Neural cell (in vitro differentiated cells): ENCODE measurements around the gene HDLBP. TPM values are rescaled to one million over a fixed set of nuclear protein-coding genes. Genes with fewer than 3 reads are reported as not detected.

Source experiments
- H2AFZ ChIP-seq: fragments of 200-600, 300-800 bp; sonication (generic), shearing (Covaris generic); 2 replicates; pipeline ENCODE4 v1.6.0; 2014; ENCODE audit warnings: low read depth, mild to moderate bottlenecking, antibody characterized with exemption, low read length, moderate library complexity
- H3F3A ChIP-seq: fragments of 200-600 bp; shearing (Covaris generic); 2 replicates; pipeline ENCODE4 v1.6.1; 2016; ENCODE audit warnings: mild to moderate bottlenecking, moderate library complexity, mixed read lengths, antibody characterized with exemption, low read length; ENCODE audit not compliant: insufficient read depth, poor library complexity, severe bottlenecking
- H3K27ac ChIP-seq: fragments of 200-600, 300-800 bp; sonication (generic), shearing (Covaris generic); 2 replicates; pipeline ENCODE4 v1.5.1; 2014; ENCODE audit warnings: mild to moderate bottlenecking, low read length, moderate library complexity
- H3K27me3 ChIP-seq: fragments of 300-800, 200-600 bp; sonication (generic), shearing (Covaris generic); 2 replicates; pipeline ENCODE4 v1.6.0; 2014; ENCODE audit warnings: mild to moderate bottlenecking, low read depth, low read length, moderate library complexity; ENCODE audit not compliant: insufficient read depth
- H3K36me3 ChIP-seq: fragments of 300-800, 200-600 bp; sonication (generic), shearing (Covaris generic); 2 replicates; pipeline ENCODE4 v1.5.1; 2014; ENCODE audit warnings: mild to moderate bottlenecking, antibody characterized with exemption, low read length, moderate library complexity; ENCODE audit not compliant: insufficient read depth
- H3K4me2 ChIP-seq: fragments of 300-800, 200-600 bp; sonication (generic), shearing (Covaris generic); 2 replicates; pipeline ENCODE4 v1.6.0; 2014; ENCODE audit warnings: mild to moderate bottlenecking, low read length
- H3K4me3 ChIP-seq: fragments of 300-800, 200-600 bp; sonication (generic), shearing (Covaris generic); 2 replicates; pipeline ENCODE4 v1.5.1; 2014; ENCODE audit warnings: mild to moderate bottlenecking, low read length, moderate library complexity
- H3K79me2 ChIP-seq: fragments of 200-600 bp; shearing (Covaris generic); replicated peaks from 2 replicates; pipeline ENCODE4 v1.6.0; 2014; ENCODE audit warnings: mild to moderate bottlenecking, low read length, moderate library complexity; ENCODE audit not compliant: insufficient read depth
- H3K9ac ChIP-seq: fragments of 300-800, 200-600 bp; sonication (generic), shearing (Covaris generic); 2 replicates; pipeline ENCODE4 v1.6.1; 2016; ENCODE audit warnings: mild to moderate bottlenecking, low read length, mixed read lengths
- H3K9me2 ChIP-seq: fragments of 200-600 bp; shearing (Covaris generic); 2 replicates; pipeline ENCODE4 v1.6.1; 2016; ENCODE audit warnings: mild to moderate bottlenecking, low read length, mixed read lengths; ENCODE audit not compliant: insufficient read depth
- H3K9me3 ChIP-seq: fragments of 200-600, 300-800 bp; sonication (generic), shearing (Covaris generic); 2 replicates; pipeline ENCODE4 v1.6.1; 2016; ENCODE audit warnings: mild to moderate bottlenecking, mixed run types, low read length, moderate library complexity, mixed read lengths
- H4K20me1 ChIP-seq: fragments of 200-600 bp; shearing (Covaris generic); 2 replicates; pipeline ENCODE4 v1.6.1; 2016; ENCODE audit warnings: mild to moderate bottlenecking, mixed run types; ENCODE audit not compliant: insufficient read depth
- EP300 ChIP-seq: fragments of 450-650 bp; conservative IDR thresholded peaks from 2 replicates; pipeline ENCODE4 v1.6.1; 2014; ENCODE audit warnings: antibody characterized with exemption, mild to moderate bottlenecking, moderate library complexity; ENCODE audit not compliant: poor library complexity, severe bottlenecking
- EZH2 ChIP-seq: fragments of 200-600, 300-800 bp; shearing (Covaris generic), sonication (generic); IDR thresholded peaks from 2 replicates; pipeline ENCODE4 v1.6.1; 2014; ENCODE audit warnings: antibody characterized with exemption, low read length, borderline replicate concordance, mild to moderate bottlenecking; ENCODE audit not compliant: insufficient read depth, poor library complexity, severe bottlenecking
- MXI1 ChIP-seq: fragments of 450-650 bp; conservative IDR thresholded peaks from 2 replicates; pipeline ENCODE4 v1.6.1; 2014; ENCODE audit warnings: antibody characterized with exemption, mild to moderate bottlenecking; ENCODE audit not compliant: poor library complexity, severe bottlenecking
- POLR2AphosphoS5 ChIP-seq: IDR thresholded peaks from 2 replicates; pipeline ENCODE4 v1.6.1; 2012
- RAD21 ChIP-seq: fragments of 450-650 bp; conservative IDR thresholded peaks from 2 replicates; pipeline ENCODE4 v1.6.1; 2014; ENCODE audit warnings: antibody characterized with exemption, mild to moderate bottlenecking, moderate library complexity
- SMC3 ChIP-seq: fragments of 450-650 bp; conservative IDR thresholded peaks from 2 replicates; pipeline ENCODE4 v1.6.1; 2014; ENCODE audit warnings: antibody characterized with exemption, mild to moderate bottlenecking, moderate library complexity; ENCODE audit not compliant: poor library complexity
- TAF1 ChIP-seq: IDR thresholded peaks from 2 replicates; pipeline ENCODE4 v1.6.1; 2012; ENCODE audit warnings: low read depth
- polyA plus RNA-seq: library from polyadenylated mRNA; depleted of rRNA; stranded (reverse); fragments of >200 nt; gene quantifications from 2 replicates; pipeline ENCODE4 v1.2.3, GENCODE V29; 2014
- TF ChIP-seq, protein P1 (sequence below): fragments of 450-650 bp; IDR thresholded peaks from 2 replicates; pipeline ENCODE4 v1.5.1; 2014; ENCODE audit warnings: antibody characterized with exemption, mild to moderate bottlenecking, moderate library complexity; ENCODE audit not compliant: poor library complexity, severe bottlenecking
- TF ChIP-seq, protein P2 (sequence below): IDR thresholded peaks from 2 replicates; pipeline ENCODE4 v1.6.1; 2012; ENCODE audit warnings: borderline replicate concordance

The HDLBP gene
- polyA plus RNA-seq, 1 donor from 2014 or later, result 61.9 TPM

- Histone ChIP-seq H4K20me1 (no peaks in the 10 kb centered on the region), H3K36me3 (no peaks in the 10 kb centered on the region), H3K27ac (no peak overlapping the region), H3K9me3 (no peaks in the 10 kb centered on the region), H3K27me3 (no peaks in the 10 kb centered on the region), H3K9ac (no peak overlapping the region), H3K79me2 (no peaks in the 10 kb centered on the region), H2AFZ (no peak overlapping the region), H3K4me3 (no peak overlapping the region), H3K4me2 (no peak overlapping the region), H3F3A (no peaks in the 10 kb centered on the region), H3K9me2 (no peaks in the 10 kb centered on the region)
- TF ChIP-seq EP300, result no peak
- no peak for TF ChIP-seq RAD21
- TF ChIP-seq TAF1, result no peak
- TF ChIP-seq POLR2AphosphoS5, result no peak
- TF ChIP-seq, protein P1, sequence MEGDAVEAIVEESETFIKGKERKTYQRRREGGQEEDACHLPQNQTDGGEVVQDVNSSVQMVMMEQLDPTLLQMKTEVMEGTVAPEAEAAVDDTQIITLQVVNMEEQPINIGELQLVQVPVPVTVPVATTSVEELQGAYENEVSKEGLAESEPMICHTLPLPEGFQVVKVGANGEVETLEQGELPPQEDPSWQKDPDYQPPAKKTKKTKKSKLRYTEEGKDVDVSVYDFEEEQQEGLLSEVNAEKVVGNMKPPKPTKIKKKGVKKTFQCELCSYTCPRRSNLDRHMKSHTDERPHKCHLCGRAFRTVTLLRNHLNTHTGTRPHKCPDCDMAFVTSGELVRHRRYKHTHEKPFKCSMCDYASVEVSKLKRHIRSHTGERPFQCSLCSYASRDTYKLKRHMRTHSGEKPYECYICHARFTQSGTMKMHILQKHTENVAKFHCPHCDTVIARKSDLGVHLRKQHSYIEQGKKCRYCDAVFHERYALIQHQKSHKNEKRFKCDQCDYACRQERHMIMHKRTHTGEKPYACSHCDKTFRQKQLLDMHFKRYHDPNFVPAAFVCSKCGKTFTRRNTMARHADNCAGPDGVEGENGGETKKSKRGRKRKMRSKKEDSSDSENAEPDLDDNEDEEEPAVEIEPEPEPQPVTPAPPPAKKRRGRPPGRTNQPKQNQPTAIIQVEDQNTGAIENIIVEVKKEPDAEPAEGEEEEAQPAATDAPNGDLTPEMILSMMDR, result no peak
- TF ChIP-seq MXI1, result no peak
- TF ChIP-seq SMC3, result no peak
- TF ChIP-seq, protein P2, sequence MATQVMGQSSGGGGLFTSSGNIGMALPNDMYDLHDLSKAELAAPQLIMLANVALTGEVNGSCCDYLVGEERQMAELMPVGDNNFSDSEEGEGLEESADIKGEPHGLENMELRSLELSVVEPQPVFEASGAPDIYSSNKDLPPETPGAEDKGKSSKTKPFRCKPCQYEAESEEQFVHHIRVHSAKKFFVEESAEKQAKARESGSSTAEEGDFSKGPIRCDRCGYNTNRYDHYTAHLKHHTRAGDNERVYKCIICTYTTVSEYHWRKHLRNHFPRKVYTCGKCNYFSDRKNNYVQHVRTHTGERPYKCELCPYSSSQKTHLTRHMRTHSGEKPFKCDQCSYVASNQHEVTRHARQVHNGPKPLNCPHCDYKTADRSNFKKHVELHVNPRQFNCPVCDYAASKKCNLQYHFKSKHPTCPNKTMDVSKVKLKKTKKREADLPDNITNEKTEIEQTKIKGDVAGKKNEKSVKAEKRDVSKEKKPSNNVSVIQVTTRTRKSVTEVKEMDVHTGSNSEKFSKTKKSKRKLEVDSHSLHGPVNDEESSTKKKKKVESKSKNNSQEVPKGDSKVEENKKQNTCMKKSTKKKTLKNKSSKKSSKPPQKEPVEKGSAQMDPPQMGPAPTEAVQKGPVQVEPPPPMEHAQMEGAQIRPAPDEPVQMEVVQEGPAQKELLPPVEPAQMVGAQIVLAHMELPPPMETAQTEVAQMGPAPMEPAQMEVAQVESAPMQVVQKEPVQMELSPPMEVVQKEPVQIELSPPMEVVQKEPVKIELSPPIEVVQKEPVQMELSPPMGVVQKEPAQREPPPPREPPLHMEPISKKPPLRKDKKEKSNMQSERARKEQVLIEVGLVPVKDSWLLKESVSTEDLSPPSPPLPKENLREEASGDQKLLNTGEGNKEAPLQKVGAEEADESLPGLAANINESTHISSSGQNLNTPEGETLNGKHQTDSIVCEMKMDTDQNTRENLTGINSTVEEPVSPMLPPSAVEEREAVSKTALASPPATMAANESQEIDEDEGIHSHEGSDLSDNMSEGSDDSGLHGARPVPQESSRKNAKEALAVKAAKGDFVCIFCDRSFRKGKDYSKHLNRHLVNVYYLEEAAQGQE, result no peak
These were observed 110.4 kb downstream of the HDLBP start for GRCh38 chr2:241205086-241205485.

GRCh38 chr2:241204490-241204889 is 111.0 kb downstream of the HDLBP start:
- Histone ChIP-seq H3K79me2 (no peaks in the 10 kb centered on the region), H3K27ac (no peak overlapping the region), H3K9me3 (no peaks in the 10 kb centered on the region), H3K9me2 (no peaks in the 10 kb centered on the region), H3F3A (no peaks in the 10 kb centered on the region), H4K20me1 (no peaks in the 10 kb centered on the region), H3K9ac (no peak overlapping the region), H3K36me3 (no peaks in the 10 kb centered on the region), H2AFZ (no peak overlapping the region), H3K27me3 (no peaks in the 10 kb centered on the region), H3K4me3 (no peak overlapping the region), H3K4me2 (no peak overlapping the region)
- TF ChIP-seq EZH2, result no peak
- no peak for TF ChIP-seq SMC3
- TF ChIP-seq MXI1, result no peak
- TF ChIP-seq, protein P1, result no peak
- TF ChIP-seq, protein P2, result no peak
- no peak for TF ChIP-seq POLR2AphosphoS5
- no peak for TF ChIP-seq TAF1
- TF ChIP-seq EP300, result no peak
- no peak for TF ChIP-seq RAD21
